Hematopoietic multipotent progenitor cell treated with erythropoietin and hydrocortisone succinate and interleukin-3 and kit ligand, for 15 days (in vitro differentiated cells): ENCODE measurements around the gene FAM9C.

Experiments
- DNase-seq: peaks from one replicate; pipeline ENCODE4 v3.0.0-alpha.2; 2015; ENCODE audit warnings: low spot score

Gene FAM9C

GRCh38 chrX:13007519-13008188 lies 36.8 kb downstream of the FAM9C start:
- DNase-seq = no peak

GRCh38 chrX:13005661-13006473 lies 38.6 kb downstream of the FAM9C start:
- DNase-seq = no peak

- no peak for DNase-seq
Observed at GRCh38 chrX:13001961-13002671, 42.3 kb downstream of the FAM9C start.

DNA sequence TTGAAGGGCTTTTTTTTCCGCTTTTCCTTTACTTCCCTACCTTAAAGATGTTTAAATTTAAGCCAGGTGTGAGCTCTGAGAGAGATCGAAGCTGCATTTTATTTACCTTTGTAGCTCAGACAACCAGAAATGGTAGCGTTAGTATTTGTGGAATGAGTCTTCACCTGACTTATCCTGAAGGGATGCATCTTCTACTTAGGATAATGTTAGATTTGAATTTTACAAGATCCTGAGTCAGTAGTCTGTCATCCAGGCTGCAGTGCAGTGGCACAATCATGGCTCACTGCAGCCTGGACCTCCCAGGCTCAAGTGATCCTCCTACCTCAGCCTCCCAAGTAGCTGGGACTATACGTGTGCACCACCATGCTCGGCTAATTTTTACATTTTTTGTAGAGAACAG lies 43.3 kb downstream of the FAM9C start:
- no peak for DNase-seq

- no peak for DNase-seq
Observed at GRCh38 chrX:13000301-13000811, 44.1 kb downstream of the FAM9C start.

GRCh38 chrX:12999422-12999821 lies 45.0 kb downstream of the FAM9C start:
- DNase-seq = no peak

DNA sequence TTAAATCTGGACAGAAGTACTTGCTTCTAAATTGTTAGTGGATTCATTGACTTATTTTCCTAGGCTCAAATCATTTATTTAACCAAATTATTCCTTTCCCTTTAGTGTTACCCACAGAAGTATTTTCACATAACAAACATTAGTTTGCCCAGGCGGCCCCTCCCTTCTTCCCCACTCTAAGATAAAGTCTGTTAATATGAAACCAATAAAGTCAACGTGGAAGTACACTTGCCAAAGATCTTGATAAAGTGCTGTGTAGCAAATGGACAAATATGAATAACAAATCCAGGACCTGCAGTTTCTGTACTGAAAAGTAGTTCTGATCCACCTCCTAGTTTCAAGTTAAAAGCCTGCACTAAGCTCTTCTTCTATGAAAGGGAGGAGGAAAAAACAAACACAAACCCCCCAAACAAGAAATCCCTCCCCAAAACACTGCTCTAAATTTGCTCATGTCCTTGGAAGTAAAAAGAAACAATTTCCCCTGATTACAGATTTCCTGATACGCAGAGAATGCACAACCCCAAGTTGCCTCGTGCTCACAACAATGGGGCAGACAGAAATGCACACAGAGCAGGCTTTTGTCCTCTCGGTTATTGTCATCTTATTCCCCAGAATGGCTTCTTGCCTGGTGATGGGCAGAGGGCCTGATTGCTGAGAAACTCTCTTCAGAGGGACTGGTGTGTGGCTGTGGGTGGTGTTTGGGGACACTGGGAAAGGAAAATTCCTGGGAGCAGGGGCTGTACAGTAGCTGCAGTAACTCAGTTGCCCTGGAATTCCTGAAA lies 46.3 kb downstream of the FAM9C start:
- no peak for DNase-seq

DNA sequence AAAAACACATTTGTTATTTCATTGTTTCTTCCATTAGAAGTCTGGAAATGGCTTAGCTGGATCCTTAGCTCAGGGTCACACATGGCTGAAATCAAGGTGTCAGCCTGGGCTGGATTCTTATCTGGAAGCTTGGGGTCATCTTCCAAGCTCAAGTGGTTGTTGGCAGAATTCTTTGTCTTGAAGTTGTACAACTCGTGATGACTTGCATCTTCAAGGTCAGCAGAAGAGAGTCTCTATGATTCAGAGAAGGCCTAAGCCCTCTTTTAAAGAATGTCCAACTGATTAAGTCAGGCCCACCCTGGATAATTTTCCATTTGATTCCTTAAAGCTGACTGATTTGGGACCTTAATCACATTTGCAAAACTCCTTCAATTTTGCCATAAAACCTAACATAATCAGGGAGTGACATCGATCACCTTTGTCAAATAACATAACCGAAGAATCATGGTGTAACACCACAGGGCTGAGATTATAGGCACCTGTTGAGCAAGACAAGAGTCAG lies 47.4 kb downstream of the FAM9C start:
- no peak for DNase-seq

- DNase-seq = no peak
Observed at GRCh38 chrX:12994321-12994720, 50.1 kb downstream of the FAM9C start.

DNA sequence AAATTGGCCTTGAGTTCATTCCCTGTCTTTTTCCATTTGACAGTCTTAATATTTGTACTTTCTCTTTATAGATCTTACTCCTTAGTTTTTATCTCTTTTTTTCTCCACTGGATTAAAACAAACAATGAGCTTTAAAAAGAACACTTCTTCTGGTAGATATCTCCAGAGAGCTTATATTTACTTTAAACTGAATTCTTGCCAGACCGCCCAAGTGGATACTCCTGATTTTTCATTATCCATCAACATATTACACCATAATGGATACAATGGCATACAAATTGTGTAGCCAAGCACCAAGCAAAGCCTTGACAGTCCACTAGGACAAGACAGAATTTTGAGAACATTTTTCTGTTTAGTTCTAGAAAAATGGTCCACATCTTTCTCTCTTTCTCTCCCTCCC lies 50.6 kb downstream of the FAM9C start:
- no peak for DNase-seq

DNA sequence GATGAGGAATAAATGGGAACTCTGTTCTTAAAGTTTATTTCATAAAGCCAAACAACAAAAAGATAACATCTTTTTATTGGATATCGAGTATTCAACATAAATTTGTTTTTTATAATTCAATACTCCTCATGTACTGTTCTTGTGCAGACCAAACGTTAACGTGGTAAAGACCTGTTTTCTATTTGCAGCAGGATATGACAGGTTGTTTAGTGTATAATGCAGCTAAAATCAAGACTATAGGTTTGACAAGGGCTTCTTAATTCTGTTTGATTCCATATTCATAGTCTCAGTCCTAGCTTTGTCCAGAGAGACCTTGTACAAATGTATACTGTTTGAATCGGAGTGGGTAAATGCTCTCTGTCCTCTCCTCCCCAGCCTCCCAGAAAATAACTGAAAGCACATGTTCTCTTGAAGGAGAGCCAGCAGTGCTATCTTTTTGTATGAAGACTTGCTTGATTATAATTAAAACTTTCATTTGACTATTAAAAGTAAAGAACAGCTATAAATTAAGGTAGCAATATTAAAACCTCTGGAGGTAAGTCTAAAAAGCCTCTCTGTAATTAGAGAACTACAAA lies 51.8 kb downstream of the FAM9C start:
- DNase-seq = no peak

GRCh38 chrX:12991575-12991974 lies 52.8 kb downstream of the FAM9C start:
- DNase-seq = no peak

DNA sequence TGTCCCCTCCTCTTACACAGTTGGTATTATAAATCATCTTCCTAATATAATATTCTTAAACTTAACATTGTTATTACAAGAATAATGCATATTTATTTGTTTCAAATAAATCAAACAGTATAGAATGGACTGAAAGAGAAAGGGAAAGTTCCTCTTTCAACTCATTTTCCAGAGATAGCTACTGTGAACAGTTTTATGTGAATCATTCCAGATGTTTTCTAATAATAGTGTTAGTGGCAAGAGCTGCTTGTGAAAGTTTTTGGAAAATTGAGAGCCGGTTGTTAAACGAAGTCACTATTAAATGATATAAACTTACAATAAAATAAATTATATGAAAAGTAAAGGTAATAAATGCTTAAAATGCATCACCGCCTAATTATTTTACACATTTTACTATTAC lies 55.0 kb downstream of the FAM9C start:
- no peak for DNase-seq

DNA sequence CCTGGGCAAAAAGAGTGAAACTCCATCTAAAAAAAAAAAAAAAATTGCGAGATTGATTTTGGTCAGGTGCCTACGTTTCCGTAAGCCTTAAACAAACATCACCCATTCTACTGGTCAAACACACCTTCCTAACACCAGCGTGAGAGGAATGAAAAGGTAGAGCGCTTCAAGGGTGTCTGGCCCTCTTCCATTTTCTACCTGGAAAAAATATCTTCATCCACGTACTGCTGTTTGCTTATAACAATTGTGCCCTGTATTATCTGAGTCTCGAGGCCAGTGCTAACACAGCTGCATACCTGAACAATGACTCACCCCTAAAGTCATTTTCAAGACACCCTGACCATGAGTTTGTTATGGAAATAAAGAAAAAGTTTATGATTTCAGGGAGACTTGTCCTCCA lies 55.6 kb downstream of the FAM9C start:
- DNase-seq = no peak

GRCh38 chrX:12987900-12988594 lies 56.4 kb downstream of the FAM9C start:
- no peak for DNase-seq

GRCh38 chrX:12987340-12987739 lies 57.1 kb downstream of the FAM9C start:
- DNase-seq = no peak

- no peak for DNase-seq
Observed at GRCh38 chrX:12986886-12987285, 57.5 kb downstream of the FAM9C start.

DNA sequence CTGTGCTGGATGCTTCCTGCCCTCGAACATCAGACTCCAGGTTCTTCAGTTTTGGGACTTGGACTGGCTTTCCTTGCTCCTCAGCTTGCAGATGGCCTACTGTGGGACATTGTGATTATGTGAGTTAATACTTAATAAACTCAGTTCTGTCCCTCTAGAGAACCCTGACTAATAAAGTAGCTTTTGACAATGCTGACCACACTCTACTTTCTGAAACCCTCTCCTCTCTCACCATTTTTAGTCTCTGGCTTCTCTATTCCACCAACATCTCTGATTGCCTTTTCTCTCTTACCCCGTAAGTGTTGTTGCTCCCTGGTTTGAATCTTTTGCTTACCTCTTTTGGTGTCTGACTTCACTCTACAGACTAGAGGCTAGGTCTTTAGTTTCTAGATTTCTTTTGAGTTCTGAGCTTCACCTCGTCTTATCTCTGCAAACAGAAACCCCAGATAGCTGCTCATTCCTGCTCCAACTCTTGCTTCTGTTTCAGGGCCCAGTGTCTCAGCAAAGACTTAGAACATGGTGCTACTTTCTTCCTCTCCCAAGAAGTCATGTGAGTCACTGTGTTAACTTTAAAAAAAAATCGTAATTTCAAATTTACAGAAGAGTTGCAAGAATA lies 58.1 kb downstream of the FAM9C start:
- no peak for DNase-seq
